ENCODE measurements around the gene CIDEC. TPM values are rescaled to one million over a fixed set of nuclear protein-coding genes. Genes with fewer than 3 reads are reported as not detected.

The CIDEC gene
- total and polyA plus RNA-seq, 9 of the 15 experiments (the other 6 are each of a cell fraction or from before 2014, with no cell fraction given) = not detected

DNA sequence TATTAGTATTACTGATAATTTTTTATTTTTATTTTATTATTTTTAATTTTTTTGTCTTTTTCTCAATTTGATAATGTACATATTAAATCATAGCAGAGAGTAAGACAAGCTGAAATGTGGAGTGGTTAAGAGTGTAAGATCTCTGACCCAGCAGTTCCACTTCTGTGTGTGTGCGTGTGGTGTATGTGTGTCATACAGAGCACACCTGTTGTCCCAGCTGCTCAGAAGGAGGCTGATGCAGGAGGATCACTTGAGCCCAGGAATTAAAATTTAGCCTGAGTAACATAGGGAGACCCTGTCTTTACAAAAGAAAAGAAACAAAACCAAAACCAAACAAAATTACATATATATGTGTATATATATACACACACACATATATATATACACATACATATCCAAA lies 1.4 kb upstream of the CIDEC start:
- H3K4me2 ChIP-seq (ENCODE audit: insufficient read depth, low read length) = no peak overlapping the region
- H2AFZ ChIP-seq (ENCODE audit: low read depth, low read length) = no peak overlapping the region
- intact Hi-C loops (cut with micrococcal nuclease) = no loop called here
- FAIRE-seq (no peak), ATAC-seq (no peak), DNase-seq (ENCODE audit: extremely low read depth in 1 of 4, low spot score in 3 of 4) (no peak)
- in situ Hi-C loops (cut with MboI) = no loop called here
- peaks cover 12 to 27% of the 10 kb centered on the region in 2 experiments for H3K4me1 ChIP-seq (replicated peaks in 1 of 2; ENCODE audit: control insufficient read depth in 2 of 2, insufficient read depth in 2 of 2, low read length in 2 of 2)
- no peak overlapping the region for H3K27ac ChIP-seq (ENCODE audit: extremely low read depth, low read depth, low read length)
- H4K20me1 ChIP-seq (replicated peaks; ENCODE audit: control insufficient read depth, insufficient read depth, low read length) = no peaks in the 10 kb centered on the region
- H3K9me3 ChIP-seq (replicated peaks; ENCODE audit: control insufficient read depth, insufficient read depth, low read depth, low read length) = no peaks in the 10 kb centered on the region
- BruUV-seq (replicated peaks) = no TSS peak
- ChIA-PET POLR2A (interaction anchor here (1.2 kb wide), 1 partner anchor 17 kb away, joined by 4 read pairs; no protein-coding TSS in a partner anchor), CTCF (ENCODE audit: low intra/inter-chr PET ratio) (no interaction called here)
- TF ChIP-seq, protein P1, sequence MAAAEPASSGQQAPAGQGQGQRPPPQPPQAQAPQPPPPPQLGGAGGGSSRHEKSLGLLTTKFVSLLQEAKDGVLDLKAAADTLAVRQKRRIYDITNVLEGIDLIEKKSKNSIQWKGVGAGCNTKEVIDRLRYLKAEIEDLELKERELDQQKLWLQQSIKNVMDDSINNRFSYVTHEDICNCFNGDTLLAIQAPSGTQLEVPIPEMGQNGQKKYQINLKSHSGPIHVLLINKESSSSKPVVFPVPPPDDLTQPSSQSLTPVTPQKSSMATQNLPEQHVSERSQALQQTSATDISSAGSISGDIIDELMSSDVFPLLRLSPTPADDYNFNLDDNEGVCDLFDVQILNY (CRISPR knock-in tag; IDR thresholded peaks at IDR 0.05) = no peak
- no peak for TF ChIP-seq SUPT5H (IDR thresholded peaks at IDR 0.05)
- no peak for TF ChIP-seq SETDB1 (IDR thresholded peaks at IDR 0.05; ENCODE audit: low read length)
- no peak for TF ChIP-seq BCOR (IDR thresholded peaks at IDR 0.05)
- no peak for TF ChIP-seq KLF6 (CRISPR knock-in tag; IDR thresholded peaks at IDR 0.05; ENCODE audit: borderline replicate concordance)
- TF ChIP-seq ESRRA (IDR thresholded peaks at IDR 0.05; ENCODE audit: borderline replicate concordance, low read depth) = no peak
- TF ChIP-seq HNRNPLL (IDR thresholded peaks at IDR 0.05; ENCODE audit: low read depth, low read length, poor library complexity, severe bottlenecking) = no peak
- TF ChIP-seq, protein P2, sequence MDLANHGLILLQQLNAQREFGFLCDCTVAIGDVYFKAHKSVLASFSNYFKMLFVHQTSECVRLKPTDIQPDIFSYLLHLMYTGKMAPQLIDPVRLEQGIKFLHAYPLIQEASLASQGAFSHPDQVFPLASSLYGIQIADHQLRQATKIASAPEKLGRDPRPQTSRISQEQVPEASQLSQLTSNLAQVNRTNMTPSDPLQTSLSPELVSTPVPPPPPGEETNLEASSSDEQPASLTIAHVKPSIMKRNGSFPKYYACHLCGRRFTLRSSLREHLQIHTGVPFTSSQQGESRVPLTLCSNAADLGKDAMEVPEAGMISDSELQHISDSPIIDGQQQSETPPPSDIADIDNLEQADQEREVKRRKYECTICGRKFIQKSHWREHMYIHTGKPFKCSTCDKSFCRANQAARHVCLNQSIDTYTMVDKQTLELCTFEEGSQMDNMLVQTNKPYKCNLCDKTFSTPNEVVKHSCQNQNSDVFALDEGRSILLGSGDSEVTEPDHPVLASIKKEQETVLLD (IDR thresholded peaks at IDR 0.05) = no peak
- TF ChIP-seq SMARCA5 (IDR thresholded peaks at IDR 0.05) = no peak
- TF ChIP-seq CHCHD3 (CRISPR knock-in tag; IDR thresholded peaks at IDR 0.05) = no peak
- TF ChIP-seq BMI1 (IDR thresholded peaks at IDR 0.05; ENCODE audit: low read length) = no peak
- H3K36me3 ChIP-seq (ENCODE audit: control insufficient read depth, insufficient read depth, low read length) = no peaks in the 10 kb centered on the region
- H3K9me1 ChIP-seq (ENCODE audit: control insufficient read depth, insufficient read depth, low read length) = no peaks in the 10 kb centered on the region
- WGBS (ENCODE audit: insufficient coverage, low coverage, missing lambda C conversion rate) = 100% methylated on average over 1 of the region's 1 CpG
- no peak overlapping the region for H3K4me3 ChIP-seq
- no peaks in the 10 kb centered on the region for H3K79me2 ChIP-seq (ENCODE audit: control insufficient read depth, insufficient read depth, low read length)
- no peaks in the 10 kb centered on the region for H3K27me3 ChIP-seq (ENCODE audit: control insufficient read depth in 2 of 2, insufficient read depth in 2 of 2, low read length in 2 of 2)
- H3K9ac ChIP-seq (ENCODE audit: insufficient read depth in 1 of 2, low read depth in 2 of 2, low read length in 2 of 2) = no peak overlapping the region
